ENCODE measurements around the gene AQP2.

DNA sequence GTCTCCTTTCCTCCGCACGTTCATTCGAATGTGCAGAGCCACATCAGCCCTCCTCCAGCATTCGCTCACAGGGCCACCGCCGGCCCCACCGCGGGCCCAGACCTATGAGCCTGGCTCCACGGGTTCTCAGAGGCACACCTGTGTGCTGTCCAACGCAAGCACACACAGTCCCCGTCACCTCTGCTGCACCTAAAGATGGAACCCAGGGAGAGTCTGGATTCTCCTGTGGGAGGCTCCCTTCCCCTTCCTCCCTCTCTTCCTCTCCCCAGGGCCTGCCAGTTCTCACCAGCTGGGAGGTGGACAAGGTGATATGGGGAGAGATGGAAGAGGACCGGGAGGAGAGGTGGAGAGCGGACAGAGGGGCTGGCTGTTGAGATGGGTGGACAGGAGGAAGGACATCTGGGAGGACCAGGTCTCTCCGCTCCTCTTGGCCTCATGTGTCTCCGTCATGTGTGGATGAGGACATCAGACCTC, 17.3 kb downstream of the AQP2 start:
- TF ChIP-seq POLR2A (IDR thresholded peaks at IDR 0.05) (no peak), EP300 (IDR thresholded peaks at IDR 0.05) (no peak), POLR2AphosphoS5 (IDR thresholded peaks at IDR 0.05) (no peak)
- TF ChIP-seq, protein P1, sequence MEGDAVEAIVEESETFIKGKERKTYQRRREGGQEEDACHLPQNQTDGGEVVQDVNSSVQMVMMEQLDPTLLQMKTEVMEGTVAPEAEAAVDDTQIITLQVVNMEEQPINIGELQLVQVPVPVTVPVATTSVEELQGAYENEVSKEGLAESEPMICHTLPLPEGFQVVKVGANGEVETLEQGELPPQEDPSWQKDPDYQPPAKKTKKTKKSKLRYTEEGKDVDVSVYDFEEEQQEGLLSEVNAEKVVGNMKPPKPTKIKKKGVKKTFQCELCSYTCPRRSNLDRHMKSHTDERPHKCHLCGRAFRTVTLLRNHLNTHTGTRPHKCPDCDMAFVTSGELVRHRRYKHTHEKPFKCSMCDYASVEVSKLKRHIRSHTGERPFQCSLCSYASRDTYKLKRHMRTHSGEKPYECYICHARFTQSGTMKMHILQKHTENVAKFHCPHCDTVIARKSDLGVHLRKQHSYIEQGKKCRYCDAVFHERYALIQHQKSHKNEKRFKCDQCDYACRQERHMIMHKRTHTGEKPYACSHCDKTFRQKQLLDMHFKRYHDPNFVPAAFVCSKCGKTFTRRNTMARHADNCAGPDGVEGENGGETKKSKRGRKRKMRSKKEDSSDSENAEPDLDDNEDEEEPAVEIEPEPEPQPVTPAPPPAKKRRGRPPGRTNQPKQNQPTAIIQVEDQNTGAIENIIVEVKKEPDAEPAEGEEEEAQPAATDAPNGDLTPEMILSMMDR (IDR thresholded peaks at IDR 0.05), result no peak

All from gastroesophageal sphincter (tissue), 3 donors.